Activated naive CD4-positive, alpha-beta T cell (primary cell): Measurements from ENCODE around the gene S100A6.
"Not testable (repeated sequence)": the region's sequence is repeated elsewhere in the genome, so short reads cannot be mapped to it uniquely, and the experiment has no call there.

Experiments
- DNase-seq, 4 experiments: peaks; one replicate each; lab custom pipeline; 2025; lab: John Stamatoyannopoulos, UW

S100A6 gene

GRCh38 chr1:153535242-153536011, at the start of gene S100A6:
Gene S100A6, minus strand, starts transcription at chr1:153535991. Its CDS starts 652 bp downstream, at chr1:153535339.
- peak in 2 of 4 experiments; percentile 30 to 44 for DNase-seq

GRCh38 chr1:153585006-153585405, 49.2 kb upstream of the S100A6 start:
- DNase-seq, result no peak

DNA sequence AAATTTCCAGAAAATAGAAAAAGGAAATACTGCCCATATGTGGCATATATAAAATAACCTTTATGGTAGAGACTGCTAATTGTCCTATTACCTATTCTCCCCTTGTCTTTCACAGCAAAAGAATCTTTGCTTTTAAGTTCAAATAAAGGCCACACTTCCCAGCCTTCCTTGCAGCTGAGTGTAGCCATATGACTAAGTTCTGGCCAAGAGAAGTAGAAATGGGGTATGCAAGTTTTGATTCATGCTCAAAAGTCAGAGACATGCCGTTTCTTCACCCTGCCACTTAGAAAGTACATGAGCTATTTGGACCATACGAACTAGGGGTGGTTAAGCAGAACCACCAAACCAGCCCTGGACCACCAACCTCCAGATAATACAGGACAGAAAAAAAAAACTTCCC, 48.2 kb upstream of the S100A6 start:
- DNase-seq, result no peak

- DNase-seq, result not testable (repeated sequence)
These were observed 47.7 kb upstream of the S100A6 start for GRCh38 chr1:153583514-153583913.

DNA sequence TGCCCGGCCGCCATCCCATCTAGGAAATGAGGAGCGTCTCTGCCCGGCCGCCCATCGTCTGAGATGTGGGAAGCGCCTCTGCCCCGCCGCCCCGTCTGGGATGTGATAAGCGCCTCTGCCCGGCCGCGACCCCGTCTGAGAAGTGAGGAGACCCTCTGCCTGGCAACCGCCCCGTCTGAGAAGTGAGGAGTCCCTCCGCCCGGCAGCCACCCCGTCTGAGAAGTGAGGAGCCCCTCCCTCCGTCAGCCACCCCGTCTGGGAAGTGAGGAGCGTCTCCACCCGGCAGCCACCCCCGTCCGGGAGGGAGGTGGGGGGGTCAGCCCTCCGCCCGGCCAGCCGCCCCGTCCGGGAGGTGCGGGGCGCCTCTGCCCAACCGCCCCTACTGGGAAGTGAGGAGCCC, 47.0 kb upstream of the S100A6 start:
- not testable (repeated sequence) for DNase-seq

DNA sequence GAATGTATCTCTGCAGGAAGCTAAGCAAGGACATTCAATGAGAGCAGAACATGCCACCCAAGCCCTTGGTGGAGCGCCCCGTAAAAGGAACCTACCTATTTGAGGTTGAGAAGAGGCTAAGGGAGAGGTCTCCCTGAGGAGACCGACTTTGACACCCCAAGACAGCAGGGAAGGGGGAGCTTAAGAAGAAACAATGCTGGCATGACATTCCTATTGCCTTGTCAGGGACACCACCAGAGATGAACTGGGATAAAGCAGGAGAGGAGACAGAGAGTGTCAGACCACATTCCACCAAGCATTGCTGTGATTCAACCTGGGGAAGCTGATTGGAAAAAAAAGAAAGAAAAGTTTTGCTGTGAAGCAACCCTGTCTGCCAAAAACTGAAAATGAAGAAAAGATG, 43.1 kb upstream of the S100A6 start:
- no peak for DNase-seq

GRCh38 chr1:153578490-153578889, 42.7 kb upstream of the S100A6 start:
- no peak for DNase-seq

- DNase-seq, result no peak
These were observed 41.8 kb upstream of the S100A6 start for GRCh38 chr1:153577624-153578051.

DNA sequence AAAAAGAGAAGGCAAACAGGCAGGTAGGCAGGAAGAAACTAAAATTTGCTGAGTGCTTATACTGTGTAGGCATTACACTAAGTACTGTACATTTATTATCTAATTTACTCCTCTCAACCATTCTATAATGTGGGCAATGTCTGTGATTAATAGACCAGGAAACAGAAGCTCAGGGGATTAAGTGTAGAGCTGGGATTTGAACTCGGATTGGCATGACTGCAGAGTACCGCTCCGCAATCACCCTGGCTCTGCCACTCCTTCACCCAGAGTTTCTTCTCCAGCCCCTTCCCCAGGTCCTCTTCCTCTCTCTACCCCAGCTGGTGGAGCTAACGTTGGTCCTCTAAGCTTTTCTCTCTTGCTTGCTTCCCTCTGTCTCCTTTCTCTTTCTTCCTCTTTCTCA, 41.3 kb upstream of the S100A6 start:
- no peak for DNase-seq

DNA sequence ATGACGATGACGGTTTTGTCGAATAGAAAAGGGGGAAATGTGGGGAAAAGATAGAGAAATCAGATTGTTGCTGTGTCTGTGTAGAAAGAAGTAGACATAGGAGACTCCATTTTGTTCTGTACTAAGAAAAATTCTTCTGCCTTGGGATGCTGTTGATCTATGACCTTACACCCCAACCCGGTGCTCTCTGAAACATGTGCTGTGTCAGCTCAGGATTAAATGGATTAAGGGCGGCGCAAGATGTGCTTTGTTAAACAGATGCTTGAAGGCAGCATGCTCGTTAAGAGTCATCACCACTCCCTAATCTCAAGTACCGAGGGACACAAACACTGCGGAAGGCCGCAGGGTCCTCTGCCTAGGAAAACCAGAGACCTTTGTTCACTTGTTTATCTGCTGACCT, 39.7 kb upstream of the S100A6 start:
- not testable (repeated sequence) for DNase-seq

- DNase-seq, result not testable (repeated sequence)
These were observed 39.3 kb upstream of the S100A6 start for GRCh38 chr1:153575081-153575491.

DNA sequence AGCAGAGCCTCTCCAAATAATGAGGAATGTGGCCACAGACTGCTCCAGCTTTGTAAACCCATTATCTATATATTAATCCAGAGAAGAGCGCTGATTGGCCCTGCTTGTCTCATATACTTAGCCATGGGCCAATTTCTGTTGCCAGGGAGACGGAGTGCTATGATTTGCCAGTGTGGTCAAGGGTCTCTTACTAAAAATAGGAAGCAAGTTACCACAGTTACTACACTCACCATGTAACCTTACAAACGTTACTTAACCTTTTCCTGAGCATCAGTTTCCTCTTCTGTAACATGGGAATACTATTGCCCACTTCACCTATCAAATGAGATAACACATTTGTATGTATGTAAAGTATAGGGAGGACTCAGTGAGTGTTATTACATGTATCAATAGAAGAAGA, 37.6 kb upstream of the S100A6 start:
- no peak for DNase-seq

DNA sequence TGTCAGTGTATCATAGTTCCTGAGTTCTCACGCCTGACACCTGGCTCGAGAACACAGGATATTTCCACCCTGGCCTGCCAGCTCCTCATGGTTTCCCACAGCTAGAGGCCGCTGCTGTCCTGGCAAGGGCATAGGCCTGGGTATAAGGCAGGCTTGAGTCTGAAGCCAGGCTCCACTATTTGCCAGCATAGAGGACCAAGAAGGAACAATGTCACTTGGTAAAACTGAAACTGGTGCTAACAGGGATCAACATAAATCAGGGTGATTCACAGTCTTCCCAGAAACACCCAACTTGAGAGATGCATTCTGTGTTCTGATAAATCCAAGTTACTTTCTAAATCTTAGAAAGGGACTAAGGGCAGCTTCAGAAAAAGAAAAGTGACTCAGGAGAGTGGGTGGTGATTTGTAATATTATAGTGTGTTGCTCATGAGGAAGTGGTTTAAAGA, 36.8 kb upstream of the S100A6 start:
- peak in 1 of 4 experiments; percentile 28 for DNase-seq

- DNase-seq, result no peak
These were observed 35.9 kb upstream of the S100A6 start for GRCh38 chr1:153571706-153572105.

GRCh38 chr1:153570874-153571273, 35.1 kb upstream of the S100A6 start:
- no peak for DNase-seq

DNA sequence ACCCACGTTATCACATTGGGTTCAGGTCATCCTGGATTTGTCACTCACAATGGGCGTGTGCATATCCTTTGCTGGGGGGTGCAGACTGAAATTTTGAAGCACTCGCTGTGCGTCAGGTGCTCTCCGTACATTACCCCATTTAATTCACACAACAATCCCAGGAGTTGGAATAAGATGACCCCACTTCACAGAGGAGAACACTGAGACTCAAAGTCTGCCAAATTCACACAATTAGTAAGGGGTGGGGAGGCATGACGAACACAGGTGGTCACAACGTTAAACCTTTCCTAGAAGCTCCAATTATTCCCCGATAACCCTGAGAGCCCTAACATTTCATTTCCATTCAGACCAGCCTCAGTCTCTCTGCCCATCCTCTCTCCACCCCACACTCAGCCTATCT, 33.7 kb upstream of the S100A6 start:
- no peak for DNase-seq

- peak; percentile 38 to 66 (median 56) for DNase-seq
These were observed 32.7 kb upstream of the S100A6 start for GRCh38 chr1:153568367-153569099.

GRCh38 chr1:153567621-153568366, 32.0 kb upstream of the S100A6 start:
- DNase-seq, result no peak

- DNase-seq, result peak; percentile 39 to 73 (median 56)
These were observed 30.9 kb upstream of the S100A6 start for GRCh38 chr1:153566414-153567371.

DNA sequence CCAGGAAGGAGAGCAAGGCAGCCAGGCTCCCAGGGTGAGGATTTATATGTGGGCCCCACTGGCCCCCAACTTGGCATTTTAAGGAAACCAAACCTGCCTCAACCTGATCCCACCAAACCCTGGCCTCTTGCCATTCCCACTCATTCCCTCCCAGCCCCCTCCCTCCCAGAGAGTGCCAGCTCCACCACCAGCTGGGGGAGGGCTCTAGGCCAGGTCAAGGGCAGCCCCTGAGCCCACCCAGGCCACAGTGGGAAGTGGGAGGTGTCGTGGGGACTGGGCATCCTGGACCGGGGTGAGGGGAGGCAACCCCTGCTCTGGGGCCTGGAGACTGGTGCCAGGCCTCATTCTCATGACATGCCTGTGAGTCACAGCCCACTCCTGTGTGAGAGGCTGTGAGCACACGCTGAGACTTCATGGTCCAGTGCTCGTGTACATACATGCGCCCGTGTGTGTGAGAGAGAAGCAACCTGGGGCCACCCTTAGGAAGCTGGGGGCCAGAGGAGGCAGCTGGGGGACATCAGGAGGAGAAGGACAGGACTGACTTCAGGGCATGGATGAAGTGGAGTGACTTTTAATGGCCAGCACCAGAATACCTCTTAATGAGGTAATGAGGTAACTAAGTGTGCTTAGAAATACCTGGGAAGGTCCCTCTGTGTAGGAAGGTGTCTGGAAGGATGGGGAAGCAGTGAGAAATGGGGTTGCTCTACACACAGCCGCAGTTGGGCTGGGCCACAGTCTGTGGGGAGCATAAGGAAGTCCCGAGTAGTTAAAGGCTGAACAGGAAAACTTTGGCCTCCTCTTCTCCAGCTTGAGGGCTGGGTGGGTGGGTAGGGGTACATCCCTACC, 30.0 kb upstream of the S100A6 start, which contains the start of gene S100A2:
Gene S100A2, minus strand, starts transcription at position 316 of the 846 bp plus-strand sequence. CDS start 1,967 bp downstream, outside the sequence.
- peak in 1 of 4 experiments; percentile 7 for DNase-seq
